T1000 (cell line): ENCODE results near the gene TENM4.

Experiments
- DNase-seq: peaks from one replicate; lab custom pipeline; 2025; ENCODE audit warnings: mixed read lengths; lab: John Stamatoyannopoulos, UW

Gene TENM4

DNA sequence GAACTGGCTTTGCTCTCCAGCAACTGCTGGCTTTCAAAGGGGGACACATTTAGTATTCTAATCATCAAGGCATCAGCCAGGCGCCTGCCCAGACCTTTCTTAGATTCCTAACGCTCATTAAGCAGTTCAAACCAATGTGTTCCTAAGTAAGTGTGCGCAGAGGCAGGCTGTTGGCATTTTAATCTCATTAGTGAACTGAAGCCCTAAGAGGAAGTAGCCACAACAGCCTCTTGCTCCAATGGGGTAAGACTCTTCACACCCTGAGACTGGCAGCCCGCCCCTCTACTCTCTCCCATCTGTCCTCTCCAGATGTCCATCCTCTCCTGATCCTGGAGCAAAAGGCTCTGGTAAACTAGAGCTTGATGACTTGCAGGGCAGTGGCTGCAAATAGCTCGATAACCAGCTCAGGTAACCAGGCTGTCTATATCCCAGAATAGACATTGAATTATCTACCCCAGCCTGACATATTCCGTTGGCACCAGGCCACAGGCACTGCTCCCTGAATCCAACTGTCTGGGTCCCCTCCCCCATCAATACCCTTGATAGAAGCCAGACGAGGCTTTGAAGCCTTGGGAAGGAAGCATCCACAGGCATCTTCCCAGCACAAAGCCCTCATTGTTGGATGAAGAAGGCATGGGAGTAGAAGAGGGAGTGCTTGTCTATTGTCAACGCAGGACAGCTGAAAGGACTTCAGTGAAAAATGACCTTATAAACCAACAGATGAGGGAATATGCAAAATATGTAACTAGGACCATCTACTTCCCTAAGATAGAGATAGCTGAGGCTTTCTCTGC lies 321.1 kb downstream of the TENM4 start:
- no peak for DNase-seq

DNA sequence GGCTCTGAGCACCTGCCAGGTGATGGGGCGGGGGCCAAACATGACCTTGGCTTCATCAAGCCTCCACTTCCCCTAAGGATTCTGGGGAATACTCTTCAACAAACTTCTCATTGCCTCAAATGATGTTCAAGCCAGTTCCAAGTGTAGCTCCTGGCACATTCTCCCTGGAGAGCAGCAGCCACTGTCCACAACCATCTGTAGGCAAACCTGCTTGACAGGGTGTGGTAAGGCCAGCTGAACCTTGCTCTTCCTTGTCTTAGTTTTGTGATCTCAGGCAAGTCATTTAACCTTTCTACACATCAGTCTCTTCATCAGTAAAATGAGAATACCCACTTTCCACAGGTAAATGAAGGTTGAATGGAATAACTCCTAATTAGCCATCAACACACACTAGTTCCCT lies 323.3 kb downstream of the TENM4 start:
- no peak for DNase-seq

DNA sequence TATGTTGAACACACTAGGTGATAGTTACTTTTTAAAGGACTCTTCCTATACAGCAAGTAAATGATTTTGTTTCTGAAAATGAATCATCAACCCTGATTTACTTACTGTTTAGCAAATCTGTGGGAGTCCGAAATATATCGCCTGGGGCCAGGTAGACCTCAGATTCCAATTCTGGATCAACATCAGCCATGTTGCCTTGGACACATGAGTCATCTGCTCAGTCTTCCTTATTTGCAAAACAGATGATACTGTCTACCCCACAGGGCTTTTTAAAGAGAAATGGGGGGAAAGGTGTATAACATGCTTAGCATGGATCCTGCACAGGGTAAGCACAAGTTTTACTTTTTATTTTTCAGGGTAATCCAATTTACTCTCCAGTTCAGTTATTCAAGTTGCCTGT lies 324.2 kb downstream of the TENM4 start:
- DNase-seq: peak; percentile 28

- no peak for DNase-seq
Measured at GRCh38 chr11:79113054-79113690, 327.7 kb downstream of the TENM4 start.

DNA sequence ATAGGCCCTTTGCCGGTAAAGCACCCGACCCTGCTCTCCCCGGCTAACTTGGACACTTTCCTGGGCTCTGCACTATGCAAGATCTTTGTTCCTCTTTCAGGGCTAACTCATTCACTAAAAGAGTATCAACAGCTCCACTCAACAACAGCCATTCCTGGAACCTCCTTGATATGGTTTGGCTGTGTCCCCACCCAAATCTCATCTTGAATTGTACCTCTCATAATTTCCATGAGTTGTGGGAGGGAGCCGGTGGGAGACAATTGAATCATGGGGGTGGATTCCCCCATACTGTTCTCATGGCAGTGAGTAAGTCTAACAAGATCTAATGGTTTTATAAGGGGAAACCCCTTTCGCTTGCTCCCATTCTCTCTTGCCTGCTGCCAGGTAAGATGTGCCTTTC lies 330.0 kb downstream of the TENM4 start:
- DNase-seq: no peak

DNA sequence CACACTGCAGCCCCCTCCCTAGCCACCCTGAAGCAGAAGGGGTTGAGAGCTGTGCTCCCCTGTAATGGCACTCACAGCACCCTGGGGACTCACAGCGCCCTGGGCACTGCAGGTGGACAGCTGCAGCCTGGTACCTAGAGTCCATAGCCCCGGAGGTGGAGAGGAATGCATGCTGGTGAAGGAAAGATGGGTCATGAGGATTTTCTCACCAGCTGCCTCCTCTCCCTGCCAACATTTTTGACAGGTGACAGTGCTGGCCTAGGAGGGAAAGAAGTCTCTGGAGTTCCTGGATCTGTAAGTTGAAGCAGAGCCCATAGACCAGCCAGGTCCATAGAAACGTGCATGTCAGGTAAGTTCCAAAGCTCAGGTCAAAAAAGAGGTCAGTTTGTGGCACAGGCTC lies 330.5 kb downstream of the TENM4 start:
- DNase-seq: no peak

DNA sequence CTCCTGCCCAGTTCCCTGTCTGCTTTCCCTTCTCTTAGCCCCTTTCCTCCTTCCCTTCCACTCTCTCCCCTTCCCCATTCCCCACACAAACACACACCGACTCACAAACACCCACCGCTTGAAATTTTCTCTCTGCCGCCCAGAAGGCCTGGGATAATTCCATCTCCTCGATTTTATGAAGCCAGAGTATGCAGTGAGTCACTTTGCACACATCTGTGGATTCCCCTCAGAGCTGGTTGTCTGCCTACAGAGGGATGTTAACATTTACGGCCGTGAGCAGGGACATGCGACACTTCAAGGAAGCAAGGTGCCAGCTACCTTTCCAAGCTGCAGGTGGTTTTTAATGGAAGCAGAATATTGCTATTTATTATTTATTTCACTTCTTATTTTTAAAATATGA lies 332.0 kb downstream of the TENM4 start:
- DNase-seq: no peak

GRCh38 chr11:79102840-79103239 lies 338.0 kb downstream of the TENM4 start:
- no peak for DNase-seq

DNA sequence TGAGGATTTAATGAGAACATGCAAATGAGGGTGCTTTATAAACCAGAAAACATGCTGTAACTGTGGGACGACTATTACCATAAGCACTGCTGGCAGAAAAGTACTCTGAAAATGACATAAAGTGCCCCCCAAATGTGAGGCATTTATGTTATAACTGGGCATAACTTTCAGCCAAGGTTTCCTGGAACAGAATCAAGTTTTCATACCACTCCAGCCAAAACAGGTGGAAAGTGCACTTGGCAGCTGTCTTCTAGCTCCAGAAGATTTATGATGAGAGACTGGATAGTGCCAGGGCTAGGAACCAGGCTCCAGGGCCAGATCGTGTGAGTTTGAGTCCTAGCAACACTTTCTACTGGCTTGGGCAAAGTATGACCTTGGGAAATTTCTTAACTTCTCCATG lies 339.2 kb downstream of the TENM4 start:
- no peak for DNase-seq

DNA sequence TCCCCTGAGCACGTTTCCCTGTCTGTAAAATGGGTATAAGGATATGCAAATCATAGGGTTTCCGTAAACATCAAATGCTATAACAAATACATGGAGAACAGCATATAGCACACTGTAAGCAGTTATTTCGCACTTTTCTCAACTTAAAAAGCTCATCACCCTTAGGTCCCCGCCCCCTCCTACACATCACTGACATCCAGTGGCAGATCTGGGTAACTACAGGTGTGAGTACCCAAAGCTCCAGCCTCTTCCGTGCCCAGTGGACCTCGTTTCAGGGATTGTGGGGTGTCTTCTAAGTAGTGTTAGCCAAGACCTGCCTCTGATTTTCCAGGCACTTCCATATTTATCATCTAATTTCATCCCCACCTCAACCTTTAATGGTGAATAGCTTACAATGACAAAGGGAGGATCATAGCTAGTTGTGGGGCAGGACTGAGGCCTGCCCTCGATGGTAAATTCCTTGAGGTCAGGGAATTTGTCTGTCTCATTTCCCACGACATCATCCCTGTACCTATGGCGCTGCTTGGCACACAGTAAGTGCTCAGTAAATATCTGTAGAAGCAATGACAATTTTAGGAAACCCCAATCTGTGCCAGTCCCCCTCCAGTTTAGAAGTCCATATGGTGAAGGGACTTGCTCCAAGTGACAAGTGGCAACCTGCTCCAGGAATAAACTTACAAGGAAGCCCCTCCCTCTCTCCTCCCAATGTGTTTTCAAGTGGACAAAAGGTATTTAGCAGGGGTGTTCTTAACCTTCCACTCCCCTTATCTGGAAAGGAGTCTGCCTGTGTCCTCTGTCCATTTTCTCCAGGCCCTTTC lies 340.5 kb downstream of the TENM4 start:
- DNase-seq: no peak

DNA sequence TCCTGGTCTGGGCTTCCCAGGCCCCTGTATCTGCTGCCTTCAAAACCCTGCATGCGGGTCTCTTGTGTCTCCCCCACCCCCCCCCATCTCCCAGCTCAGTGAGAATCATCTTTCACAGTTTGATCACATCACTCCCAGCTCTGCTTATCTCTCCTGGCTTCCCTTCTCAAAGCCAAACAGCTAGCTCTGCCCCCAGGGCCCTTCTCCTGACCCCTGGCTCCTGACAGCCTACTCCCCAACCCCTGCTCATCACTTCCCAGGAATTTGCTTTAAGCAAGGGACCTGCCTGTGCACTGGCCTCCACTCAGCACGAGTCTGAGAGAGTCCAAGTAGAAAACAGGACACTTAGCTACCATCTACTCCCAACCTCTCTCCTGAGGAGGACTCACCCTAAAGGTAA lies 342.7 kb downstream of the TENM4 start:
- DNase-seq: no peak

GRCh38 chr11:79097246-79097875 lies 343.5 kb downstream of the TENM4 start:
- DNase-seq: no peak

GRCh38 chr11:79095424-79095823 lies 345.4 kb downstream of the TENM4 start:
- DNase-seq: no peak

DNA sequence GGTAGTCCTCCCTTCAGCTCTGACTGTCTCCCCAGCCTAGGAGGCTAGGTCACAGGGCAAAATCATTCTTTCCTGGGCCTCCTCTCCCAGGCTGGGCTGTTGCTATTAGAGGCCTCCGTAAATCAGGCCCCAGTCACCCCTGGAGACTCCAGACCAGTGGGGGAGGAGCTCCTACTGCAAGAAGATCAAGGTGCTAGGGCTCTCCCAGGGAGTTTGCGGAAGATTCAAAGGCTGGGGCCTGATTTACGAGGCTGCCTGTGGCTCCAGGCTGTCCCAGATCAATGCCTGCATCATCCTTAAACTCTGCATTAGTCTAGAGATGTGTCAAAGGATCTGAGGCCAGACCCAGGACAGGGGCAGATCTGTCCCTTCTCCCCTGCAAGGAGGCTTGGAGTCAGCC lies 346.2 kb downstream of the TENM4 start:
- DNase-seq: no peak

DNA sequence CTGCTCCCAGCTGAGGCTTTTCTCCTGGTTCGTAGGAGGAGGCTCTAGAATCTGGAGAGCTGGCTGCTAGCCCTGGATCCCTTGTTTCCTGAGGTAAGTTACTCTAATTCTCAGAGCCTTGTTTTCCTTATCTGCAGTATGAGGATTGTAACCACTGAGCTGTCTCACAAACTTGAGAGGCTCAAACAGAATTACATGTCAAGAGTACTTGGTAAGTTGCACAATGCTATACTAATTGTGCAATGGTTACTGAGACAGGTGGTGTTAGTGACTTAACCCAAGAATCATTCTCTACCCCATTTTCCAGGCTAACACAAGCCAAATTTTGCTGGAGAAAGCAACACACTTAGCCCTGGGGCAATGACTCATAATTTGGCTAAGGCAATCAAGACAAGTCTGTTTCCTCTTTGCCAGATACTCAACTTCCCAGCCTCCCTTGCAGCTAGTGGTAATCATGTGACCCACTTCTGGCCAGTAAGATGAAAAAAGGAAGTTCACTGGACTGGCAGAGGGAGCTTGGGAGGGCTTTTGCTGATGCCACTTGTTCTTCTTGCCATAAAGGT lies 348.0 kb downstream of the TENM4 start:
- DNase-seq: peak; percentile 65

DNA sequence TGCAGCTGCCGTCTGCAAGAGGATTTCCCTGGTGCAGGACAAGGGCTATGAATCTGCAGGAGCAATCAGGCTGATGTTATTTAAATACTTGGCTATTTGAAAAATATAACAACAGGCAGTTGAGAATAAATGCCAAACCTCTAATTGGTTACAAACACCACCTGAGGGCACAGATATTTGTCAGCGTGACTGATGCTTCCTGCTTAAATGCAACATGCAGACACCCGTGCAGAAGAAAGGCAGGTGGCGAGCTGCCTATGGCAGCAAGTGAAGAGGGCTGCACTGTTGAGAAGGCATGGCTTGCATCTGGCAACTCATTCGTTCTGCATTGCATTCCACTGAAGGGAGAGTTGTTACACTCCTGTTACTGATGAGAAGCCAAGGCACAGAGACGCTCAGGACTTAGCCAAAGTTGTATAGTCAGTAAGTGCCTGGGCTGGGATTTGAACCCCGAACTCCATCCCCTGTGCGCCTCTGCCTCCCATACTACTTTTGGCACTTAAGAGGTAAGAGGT lies 350.6 kb downstream of the TENM4 start:
- no peak for DNase-seq

- no peak for DNase-seq
Measured at GRCh38 chr11:79089601-79090000, 351.2 kb downstream of the TENM4 start.

DNA sequence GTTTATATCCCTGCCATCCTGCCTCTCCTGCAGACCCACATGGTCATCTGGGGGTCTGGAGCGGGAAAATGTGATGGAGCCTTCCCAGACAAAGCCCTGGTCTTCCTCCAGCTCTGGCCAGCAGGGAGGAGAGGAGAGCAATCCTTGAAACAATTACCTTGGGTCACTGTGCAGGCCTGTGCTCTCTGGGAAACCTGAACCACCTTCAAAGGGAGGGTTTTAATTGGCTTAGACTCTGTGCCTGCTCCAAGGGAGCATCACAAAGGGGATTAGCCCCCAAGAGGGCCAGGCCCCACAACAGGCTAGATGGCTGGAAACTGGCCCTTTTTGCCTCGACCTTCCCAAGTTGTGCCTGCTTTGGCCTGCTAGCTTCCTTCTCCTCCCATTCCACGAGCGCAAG lies 351.9 kb downstream of the TENM4 start:
- DNase-seq: no peak

GRCh38 chr11:79087961-79088318 lies 352.9 kb downstream of the TENM4 start:
- no peak for DNase-seq

DNA sequence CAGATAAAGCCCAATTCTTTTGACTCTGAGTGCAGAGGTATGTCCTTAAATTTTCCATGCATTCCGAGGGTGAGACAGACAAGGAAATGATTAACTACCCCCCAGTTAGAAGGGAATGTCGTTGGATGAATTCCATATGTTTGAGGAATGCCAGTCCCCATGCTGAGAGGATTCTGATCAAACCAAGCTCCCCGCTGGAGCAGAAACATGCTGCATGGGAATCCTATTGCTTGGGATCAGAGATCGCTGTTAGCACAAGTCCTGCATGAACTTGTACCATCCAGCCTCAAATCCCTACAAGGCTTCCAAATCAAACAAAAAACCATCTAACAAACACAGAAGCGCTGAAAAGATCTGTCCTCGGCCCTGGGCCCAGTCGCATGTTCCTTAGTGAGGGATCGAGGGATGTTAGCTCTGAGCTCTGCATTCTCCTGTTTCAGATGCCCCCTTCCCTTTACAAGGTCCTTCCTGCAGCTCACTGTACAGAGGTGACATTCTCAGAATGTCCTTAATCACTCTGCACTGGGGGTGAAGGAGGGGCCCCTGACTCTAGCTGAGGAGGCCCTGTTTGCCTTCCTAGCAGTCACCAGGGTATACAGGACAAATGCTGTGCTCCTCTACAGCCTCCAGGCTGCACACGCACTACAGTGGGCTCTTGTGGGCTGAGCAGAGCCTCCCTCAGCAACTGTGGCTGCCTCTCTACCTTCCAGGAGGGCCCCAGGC lies 353.4 kb downstream of the TENM4 start:
- DNase-seq: no peak

DNA sequence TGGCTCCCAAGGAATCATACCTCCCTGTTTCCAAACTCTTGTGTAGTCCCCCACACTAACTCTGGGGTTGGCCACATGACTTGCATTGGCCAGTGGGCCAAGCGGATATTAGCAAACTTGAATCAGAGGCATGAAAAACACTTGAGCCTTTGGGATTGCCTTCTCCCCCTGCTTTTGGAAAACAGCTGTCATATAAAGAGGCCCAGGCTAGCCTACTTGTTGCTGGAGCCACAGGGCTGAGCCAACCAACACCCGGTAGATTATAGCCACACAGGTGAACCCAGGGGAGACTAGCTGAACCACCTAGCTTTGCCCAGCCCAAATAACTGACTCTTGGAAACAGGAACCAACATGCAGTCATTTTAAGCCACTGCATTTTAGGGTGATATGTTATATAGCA lies 354.8 kb downstream of the TENM4 start:
- no peak for DNase-seq
